ENCODE measurements around the gene CHD6.

DNA sequence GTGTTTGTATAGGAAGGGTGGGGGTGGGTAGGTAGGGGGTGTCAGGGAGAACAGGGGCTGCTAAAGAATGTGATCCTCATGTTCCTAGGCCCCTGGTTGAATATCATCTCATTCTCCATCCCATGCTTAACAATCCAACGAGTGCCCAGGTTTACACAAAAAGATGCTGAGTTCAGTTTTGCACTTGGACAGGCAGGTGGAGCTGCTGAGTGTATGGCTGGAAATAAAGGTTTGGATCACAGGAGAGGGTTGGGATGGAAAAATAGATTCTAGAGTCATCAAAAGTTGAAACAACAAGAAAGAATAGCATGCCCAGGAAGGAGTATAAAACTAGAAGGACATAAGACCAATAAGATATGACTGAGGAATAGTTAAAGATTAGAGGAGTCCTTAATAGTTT, 14.2 kb downstream of the CHD6 start:
- no peak for TF ChIP-seq POLR2A (IDR thresholded peaks at IDR 0.05)
- TF ChIP-seq, protein P1, sequence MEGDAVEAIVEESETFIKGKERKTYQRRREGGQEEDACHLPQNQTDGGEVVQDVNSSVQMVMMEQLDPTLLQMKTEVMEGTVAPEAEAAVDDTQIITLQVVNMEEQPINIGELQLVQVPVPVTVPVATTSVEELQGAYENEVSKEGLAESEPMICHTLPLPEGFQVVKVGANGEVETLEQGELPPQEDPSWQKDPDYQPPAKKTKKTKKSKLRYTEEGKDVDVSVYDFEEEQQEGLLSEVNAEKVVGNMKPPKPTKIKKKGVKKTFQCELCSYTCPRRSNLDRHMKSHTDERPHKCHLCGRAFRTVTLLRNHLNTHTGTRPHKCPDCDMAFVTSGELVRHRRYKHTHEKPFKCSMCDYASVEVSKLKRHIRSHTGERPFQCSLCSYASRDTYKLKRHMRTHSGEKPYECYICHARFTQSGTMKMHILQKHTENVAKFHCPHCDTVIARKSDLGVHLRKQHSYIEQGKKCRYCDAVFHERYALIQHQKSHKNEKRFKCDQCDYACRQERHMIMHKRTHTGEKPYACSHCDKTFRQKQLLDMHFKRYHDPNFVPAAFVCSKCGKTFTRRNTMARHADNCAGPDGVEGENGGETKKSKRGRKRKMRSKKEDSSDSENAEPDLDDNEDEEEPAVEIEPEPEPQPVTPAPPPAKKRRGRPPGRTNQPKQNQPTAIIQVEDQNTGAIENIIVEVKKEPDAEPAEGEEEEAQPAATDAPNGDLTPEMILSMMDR (IDR thresholded peaks at IDR 0.05), result no peak

All from testis (tissue), 2 donors.